PFSK-1 (cell line): ENCODE data around the gene OR52K1.

Experiments
- POLR2AphosphoS5 ChIP-seq: IDR thresholded peaks from 2 replicates; pipeline ENCODE4 v1.6.1; 2012; ENCODE audit warnings: low read depth, mild to moderate bottlenecking, control low read depth, low read length, moderate library complexity
- SIN3A ChIP-seq: IDR thresholded peaks from 2 replicates; pipeline ENCODE4 v1.6.1; 2012; ENCODE audit warnings: mild to moderate bottlenecking, low read length, moderate library complexity, borderline replicate concordance; ENCODE audit not compliant: insufficient read depth

GRCh38 chr11:4493480-4493818 lies 11.0 kb downstream of the OR52K1 start:
- no peak for TF ChIP-seq POLR2AphosphoS5
- no peak for TF ChIP-seq SIN3A
